ENCODE measurements around the gene SUPT16H.

DNA sequence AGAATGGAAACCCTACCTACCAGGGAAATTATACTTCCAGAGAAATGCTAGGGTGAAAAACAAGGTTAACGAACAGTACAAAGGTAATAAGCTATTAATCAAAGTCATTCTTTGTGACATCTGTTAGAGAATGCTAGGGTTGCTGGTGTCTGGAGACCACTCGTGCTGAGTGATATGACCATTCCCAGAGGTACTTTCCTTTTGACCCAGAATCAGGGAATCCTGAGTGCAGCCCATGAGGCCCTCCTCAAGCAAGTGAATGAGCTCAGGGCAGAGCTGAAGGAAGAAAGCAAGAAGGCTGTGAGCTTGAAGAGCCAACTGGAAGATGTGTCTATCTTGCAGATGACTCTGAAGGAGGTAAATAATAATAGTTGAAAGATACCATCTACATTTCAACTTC is 72.2 kb downstream of the SUPT16H start:
- TF ChIP-seq, protein P1, sequence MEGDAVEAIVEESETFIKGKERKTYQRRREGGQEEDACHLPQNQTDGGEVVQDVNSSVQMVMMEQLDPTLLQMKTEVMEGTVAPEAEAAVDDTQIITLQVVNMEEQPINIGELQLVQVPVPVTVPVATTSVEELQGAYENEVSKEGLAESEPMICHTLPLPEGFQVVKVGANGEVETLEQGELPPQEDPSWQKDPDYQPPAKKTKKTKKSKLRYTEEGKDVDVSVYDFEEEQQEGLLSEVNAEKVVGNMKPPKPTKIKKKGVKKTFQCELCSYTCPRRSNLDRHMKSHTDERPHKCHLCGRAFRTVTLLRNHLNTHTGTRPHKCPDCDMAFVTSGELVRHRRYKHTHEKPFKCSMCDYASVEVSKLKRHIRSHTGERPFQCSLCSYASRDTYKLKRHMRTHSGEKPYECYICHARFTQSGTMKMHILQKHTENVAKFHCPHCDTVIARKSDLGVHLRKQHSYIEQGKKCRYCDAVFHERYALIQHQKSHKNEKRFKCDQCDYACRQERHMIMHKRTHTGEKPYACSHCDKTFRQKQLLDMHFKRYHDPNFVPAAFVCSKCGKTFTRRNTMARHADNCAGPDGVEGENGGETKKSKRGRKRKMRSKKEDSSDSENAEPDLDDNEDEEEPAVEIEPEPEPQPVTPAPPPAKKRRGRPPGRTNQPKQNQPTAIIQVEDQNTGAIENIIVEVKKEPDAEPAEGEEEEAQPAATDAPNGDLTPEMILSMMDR (IDR thresholded peaks at IDR 0.05): no peak
- no peak for TF ChIP-seq POLR2A (IDR thresholded peaks at IDR 0.05)

Measured in testis (tissue), 2 donors.